Stromal cell of bone marrow (primary cell): ENCODE measurements around the gene NKIRAS2.
A peak's percentile ranks its signal among the peaks of the same experiment; 100 is the strongest.
"Not testable (repeated sequence)": the region's sequence is repeated elsewhere in the genome, so short reads cannot be mapped to it uniquely, and the experiment has no call there.

Experiments used
- DNase-seq: peaks from one replicate; pipeline ENCODE4 v3.0.0-alpha.2; 2012; ENCODE audit warnings: low read depth

The NKIRAS2 gene

DNA sequence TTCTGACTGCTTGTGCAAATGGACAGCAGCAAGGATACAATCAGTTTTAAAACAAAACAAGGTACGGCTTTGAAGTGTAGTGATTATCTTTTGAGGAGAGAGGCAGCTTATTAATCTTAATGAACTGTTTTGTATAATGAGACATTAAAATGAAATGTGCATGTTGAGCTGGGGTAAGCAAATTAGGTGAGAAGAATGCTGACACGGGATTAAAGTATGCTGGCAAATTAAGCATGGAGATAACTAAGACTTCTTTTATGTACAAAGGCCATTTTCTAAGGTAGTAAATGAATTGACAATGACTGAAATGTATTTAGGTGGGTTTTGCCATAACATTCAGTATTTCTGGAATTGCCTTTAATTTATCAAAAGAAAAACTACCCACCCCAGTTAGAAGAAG is 21.4 kb upstream of the NKIRAS2 start:
- no peak for DNase-seq

DNA sequence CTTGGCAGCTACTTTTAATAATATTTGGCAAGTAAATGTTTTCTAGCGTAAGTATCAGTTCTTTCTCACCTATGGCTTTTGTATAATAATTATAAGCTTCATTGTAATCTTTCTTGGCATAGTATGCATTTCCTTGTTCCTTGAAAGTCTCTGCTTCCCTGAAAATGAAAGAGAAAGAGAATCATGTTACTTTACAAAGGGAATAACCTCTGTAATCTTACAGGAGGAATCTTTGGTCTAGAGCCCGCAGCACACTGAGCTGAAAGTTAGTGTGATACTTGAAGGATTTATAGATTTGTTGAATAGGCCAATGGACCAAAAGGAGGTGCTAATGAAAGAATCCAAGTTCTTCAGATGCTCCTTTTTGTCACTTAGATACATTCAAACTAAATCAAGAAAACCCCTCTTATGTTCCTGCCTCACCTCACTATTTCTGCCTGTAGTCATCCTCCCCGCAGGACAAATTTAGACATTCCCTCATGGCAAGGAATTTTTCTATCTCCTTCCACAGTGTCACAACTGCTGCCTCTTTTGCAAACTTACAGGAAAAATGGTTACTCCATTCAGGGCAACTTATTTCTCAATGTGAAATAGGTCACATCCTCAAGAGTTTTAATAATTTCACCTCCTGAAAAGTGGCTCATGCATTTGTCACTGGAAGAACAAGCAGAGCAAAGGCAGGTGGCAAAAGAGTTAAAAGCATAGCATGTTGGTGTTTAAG is 19.3 kb upstream of the NKIRAS2 start:
- no peak for DNase-seq

DNA sequence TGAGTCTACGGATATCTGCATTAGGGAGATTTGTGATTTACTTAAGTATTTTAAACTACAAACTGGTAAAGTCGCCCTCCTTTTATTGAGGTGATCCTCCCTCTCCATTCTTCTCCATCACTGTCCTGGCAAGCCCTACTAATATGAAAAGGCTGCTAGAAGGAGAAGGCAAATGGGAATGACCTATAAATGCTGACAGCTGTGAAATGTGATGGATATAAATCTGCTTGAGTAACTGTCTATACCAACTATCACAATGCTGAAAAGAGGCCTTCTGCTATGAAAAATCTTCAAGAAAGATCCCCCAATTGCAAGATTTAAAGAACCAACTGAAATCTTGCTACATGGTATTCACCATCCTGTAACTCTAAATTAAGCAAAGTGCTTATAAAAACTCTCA is 18.2 kb upstream of the NKIRAS2 start:
- no peak for DNase-seq

DNA sequence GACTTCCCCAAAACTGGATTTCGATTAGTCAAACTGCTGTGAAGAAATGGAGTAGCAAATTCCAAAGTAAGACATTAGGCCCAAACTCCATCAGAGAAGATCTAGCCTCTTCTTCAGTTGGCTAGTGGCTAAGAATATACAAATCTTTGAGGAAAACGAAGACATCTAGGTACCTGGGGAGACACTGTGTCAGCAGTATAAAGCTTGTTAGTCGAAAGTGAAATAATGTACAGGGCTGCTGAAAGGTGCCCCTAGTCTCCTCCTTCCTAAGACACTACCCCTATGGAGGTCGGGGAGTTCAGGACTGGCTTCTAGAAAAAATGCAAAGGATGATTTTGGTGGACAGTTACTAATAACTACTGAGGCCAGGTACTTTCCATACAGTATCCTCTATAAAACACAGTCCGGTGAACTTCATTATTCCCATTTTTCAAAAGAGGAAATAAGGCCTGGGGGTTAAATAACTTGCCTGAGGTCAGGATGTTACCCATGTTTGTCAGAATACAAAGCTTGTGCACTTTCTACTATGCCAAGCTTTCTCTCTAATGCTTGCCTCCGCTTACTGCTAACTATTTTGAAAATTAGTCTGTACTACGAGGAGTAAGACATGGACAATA is 17.6 kb upstream of the NKIRAS2 start:
- DNase-seq = no peak

DNA sequence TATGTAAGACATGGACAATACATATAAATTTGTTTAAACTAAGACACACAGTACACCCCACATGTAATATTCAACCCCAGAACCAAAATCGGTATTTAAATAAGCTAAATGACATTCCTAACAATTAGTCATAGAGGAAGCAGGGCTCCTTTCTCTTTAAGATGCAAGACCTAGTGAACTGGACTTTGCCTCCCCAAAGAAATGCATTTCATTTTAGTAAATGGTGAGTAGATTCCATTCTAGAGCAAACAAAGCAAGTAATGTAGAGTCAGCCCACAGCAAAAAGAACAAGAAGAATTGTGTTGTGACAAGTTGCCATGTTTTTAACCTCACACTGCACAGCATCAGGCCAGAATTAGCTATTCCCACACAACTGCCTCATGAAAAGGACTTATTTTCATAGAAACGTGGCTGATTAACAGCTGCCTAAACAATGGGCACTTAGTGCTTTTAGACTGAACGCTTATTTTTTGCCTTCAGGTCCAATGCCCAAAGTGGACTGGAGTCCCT is 17.0 kb upstream of the NKIRAS2 start:
- no peak for DNase-seq

DNA sequence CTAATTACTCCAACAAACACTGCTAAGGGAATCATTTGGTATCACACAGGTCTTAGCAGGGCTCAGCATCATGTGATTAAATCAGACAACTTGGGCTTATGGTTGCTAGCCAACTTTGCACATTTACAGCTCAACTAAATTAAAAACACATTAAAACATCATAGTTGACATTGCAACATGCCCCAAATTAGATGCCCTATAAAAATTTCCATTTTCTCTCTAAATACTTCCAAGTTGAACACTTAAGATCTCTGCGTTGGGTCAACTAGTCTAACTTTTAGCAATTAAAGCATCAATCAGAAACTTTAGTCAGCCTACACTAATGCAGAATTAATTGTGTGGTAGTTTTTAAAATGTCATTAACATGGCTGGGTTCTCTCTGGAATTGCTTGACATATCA is 14.7 kb upstream of the NKIRAS2 start:
- no peak for DNase-seq

DNA sequence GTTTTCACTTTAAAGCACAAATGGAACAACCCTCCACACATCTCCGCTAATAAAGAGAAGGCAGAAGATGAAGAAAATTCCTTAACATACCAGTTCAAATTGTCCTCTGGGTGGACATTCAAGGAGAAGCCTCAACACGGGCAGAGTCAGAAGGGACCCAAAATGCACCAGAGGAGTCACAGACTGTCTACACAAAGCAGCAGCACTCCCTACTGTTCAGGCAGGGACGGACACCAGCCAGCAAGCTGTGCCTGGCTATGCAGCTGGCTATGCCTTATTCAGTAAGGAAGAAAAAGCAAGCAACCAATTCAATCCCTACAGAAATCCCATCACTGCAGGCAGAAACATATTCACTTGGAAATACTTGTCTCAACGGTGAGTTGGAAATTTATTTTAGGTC is 10.7 kb upstream of the NKIRAS2 start:
- DNase-seq = no peak

DNA sequence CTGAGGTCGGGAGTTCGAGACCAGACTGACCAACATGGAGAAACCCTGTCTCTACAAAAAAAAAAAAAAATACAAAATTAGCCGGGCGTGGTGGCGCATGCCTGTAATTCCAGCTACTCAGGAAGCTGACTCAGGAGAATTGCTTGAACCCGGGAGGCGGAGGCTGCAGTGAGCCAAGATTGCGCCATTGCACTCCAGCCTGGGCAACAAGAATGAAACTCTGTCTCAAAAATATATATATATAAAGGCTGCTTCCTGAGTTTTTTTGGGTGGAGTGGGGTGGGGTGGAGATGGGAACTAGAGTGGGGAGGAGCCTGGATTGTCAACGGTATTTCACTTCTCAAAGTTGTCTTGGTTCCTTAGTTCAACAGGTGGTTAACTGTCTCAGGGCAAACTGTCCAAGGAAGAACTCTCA is 9.6 kb upstream of the NKIRAS2 start:
- DNase-seq = not testable (repeated sequence)

DNA sequence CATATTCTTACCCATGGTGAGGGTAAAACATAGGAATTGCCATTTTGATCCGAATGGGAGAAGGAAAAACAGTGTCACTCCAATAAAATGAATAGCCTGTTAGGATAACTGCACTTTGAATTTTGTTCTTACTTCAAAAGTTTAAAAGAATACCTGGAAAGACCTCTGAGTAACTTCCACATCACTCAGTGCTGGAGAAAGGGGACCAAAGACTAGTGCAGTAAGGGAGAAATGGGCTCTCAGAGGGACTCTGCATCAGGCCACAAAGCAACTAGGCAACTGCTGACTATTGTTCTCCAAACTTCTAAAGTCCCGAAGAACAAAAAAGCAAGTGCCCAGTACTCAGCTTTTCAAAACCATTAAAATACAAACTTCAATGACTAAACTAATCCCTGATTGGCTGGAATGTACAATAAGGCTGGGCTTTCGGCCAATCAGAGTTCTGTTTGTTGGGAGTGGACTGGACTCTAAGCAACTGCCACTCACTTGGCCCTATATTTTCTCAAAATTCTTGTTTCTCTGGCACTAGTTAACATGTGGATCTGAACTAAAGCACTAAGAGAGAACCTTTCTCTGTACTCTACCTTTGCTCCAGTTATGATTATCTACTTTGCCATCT is 8.9 kb upstream of the NKIRAS2 start:
- DNase-seq = no peak

DNA sequence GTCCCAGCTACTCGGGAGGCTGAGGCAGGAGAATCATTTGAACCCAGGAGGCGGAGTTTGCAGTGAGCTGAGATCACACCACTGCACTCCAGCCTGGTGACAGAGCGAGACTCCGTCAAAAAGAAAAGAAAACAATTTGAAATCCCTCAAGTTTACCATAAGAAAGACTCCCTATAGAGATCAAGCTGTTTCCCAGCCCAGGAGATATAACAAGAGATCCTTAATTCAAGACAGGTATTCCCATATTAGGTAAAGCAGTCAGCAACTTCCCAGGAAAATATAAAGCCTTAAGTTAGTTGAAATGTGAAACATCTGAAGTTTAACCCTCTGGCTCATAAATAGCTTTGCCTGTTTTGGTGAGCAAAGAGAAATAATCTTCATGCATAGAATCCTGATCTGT is 7.5 kb upstream of the NKIRAS2 start:
- not testable (repeated sequence) for DNase-seq

DNA sequence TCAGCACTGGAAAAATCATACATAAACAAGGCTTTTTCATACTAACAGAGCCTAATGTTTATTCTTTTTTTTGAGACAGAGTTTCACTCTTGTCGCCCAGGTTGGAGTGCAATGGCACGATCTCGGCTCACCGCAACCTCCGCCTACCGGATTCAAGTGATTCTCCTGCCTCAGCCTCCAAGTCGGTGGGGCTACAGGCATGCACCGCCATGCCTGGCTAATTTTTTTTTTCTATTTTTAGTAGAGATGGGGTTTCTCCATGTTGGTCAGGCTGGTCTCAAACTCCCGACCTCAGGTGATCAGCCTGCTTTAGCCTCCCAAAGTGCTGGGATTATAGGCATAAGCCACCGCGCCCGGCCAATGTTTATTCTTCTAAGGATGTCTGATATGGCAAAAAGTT is 6.2 kb upstream of the NKIRAS2 start:
- DNase-seq = not testable (repeated sequence)

DNA sequence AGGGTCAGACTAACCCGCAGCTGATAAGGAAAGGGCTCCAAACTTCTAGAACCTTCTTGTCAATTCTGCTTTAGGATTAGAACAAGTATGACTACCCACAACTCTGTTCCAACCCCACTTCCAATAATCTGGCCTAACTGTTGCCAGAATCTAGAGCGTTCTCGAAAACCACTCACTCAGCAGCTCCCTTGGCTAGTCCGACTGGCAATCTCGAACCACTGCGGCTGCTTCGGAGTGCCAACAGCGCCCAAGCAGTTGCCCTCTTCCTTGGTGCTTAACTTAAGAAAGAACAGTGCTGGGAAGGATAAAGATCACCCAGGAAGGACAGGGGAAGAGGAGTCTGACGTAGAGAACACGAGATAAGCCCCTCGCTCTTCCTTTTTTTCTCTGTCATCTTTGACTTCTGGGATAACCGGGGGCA is 3.5 kb upstream of the NKIRAS2 start:
- DNase-seq = no peak

DNA sequence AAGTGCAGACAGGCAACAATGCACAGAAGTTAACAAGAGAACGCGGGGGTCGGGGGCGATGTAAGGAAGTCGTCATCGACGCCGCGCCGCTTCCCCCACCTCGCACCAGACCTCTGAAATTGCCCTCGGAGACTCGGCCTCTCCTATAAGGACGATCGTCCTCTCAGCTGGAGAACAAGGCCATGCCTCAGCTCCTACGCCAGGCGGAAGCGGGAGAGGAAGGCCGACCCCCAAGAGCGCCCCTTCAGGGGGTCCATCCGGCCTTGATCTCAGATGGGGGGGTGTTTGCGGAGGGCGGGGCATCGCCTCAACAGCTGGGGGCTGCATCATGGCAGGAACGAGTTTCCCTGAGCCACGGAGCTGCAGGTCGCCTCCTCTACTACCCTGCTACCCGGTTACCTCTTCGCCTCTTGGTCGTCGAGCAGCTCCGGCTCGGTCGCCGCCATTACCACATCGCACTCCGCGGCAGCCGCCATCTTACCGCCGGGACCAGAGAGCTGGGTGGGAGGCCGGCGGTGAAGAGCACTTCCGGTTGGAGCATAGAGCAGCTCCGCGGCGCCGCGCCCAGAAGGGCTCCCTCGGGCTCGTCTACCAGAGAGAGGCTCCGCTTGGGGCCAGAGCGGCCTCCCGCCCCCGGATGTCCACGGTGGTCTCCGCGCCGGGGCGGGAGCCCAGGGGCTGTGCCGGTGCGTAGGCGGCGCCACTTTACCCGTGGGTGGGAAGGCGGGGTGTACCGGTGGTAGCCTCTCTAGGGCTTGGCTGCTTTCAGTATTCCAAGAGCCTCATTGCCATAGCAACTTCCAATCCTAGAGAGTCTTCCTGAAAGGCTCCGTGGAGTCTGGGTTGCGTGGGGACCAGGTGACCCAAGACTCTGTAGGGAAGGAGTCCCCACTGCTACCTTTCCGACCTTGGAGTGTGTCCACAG is 2.7 kb upstream of the NKIRAS2 start, which contains the start of gene DNAJC7:
Gene DNAJC7, minus strand, starts transcription at position 499 of the 925 bp plus-strand sequence. Its CDS starts 23 bp downstream, at position 476.
- peak; percentile 83 for DNase-seq

DNA sequence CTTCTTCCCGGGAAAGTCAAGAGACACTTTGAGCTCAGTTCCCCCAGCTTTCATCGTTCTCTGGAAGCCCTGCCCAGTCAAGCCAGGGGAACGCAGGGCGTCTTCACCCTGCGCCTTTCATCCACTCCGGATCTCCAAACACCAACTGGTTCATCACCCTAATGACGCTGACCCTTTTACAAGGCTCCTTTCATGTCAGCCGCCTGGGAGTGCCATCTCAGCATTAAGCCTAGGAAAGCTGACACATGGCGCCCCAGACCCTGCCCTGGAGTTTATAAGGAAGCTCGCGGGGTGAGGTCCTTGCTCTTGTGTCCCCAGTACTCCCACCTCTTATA is 2.1 kb upstream of the NKIRAS2 start:
- no peak for DNase-seq

DNA sequence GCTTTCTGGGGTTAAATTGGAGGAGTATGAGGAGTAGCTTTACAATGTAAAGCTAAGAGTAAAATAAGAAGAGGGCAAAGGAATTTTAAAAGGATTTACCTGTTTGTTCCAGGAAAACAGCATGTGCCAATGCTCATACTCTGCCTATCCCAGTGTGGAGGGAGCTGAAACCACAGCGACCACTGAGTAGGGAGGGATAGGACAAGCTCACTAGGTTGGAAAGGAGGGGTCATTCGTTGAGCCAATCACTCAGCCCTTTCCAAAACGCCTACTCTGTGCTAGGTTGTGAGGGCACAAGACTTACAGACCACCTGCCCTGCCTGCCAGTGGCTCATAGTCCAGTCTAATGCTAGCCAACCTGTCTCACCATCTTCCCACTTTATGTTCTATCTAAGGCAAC is 1.6 kb upstream of the NKIRAS2 start:
- DNase-seq = no peak

DNA sequence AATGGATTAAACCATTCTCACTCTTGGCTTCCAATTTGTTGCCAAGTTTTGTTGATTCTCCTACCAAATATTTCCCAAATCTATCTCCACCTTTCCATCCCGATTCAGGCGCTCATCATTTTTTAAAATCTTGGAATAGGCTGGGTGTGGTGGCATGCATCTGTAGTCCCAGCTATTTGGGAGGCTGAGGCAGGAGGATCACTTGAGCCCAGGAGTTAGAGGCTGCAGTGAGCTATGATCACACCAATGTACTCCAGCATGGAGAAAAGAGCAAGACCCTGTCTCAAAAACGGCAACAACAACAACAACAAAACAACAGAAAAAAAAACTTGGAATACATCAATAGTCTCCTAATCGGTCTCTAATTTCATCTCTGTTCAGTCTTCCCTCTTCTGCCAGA is 902 bp upstream of the NKIRAS2 start:
- no peak for DNase-seq

DNA sequence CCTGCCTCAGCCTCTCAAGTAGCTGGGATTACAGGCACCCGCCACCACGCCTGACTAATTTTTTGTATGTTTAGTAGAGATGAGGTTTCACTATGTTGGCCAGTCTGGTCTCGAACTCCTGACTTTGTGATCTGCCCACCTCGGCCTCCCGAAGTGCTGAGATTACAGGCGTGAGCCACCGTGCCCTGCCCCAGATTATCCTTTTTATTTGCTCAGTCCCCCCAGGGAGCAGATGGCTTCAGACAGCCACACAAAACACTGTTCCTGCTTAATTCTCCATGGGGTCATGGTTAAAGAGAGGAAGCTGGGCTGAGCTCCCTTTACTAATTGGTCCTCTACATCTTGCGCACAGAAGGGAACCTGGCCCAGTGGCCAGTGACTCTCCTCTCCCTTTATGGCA is 955 bp downstream of the NKIRAS2 start:
- not testable (repeated sequence) for DNase-seq

DNA sequence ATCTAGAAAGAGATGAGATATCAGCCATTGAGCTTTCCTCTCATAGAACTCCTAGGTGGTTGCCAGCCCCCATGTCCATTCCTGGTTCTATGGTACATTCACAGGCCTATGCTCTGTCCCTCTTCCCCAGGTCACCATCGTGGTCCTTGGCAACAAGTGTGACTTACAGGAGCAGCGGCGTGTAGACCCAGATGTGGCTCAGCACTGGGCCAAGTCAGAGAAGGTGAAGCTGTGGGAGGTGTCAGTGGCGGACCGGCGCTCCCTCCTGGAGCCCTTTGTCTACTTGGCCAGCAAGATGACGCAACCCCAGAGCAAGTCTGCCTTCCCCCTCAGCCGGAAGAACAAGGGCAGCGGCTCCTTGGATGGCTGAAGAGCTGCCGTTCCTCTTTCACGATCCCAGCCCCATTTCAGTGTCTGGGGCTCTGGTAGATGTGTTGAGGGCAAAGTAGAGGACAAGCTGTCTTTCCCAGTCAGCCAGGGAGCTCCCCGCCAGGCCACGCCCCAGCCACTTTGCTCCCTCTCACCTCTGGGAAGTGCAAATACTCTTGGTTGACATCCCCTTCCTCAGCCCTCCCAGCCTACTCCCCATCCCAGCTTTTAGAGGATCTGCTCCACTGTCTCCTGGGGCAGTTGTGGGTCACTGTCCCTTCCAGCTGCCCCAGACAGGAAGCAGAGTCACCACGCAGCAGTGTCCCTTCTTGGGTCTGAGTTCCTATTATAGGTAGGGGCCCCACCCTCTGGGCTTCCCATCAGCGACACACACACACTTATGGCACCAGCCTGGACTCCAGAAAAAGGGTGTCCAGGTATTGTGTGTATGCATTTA is 3.8 kb downstream of the NKIRAS2 start:
- DNase-seq = no peak

DNA sequence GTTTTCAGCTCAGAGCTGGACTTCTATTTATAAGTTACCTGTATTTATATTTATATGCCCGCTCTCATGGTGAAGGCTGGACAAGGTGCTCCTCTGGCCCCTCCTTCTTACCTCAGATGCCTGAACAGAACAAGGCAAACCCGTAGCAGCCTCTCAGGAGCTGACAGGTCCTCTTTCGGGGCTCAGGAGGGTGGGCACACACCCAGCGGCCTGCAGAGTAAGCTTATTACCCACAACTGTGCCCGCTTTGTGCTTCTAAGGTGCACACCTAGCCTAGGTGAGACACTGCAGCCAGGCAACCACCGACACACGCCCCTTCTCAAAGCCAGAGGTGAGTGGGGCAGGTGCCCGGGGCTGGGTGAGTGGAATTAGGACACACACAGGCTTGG is 5.3 kb downstream of the NKIRAS2 start:
- DNase-seq = no peak

DNA sequence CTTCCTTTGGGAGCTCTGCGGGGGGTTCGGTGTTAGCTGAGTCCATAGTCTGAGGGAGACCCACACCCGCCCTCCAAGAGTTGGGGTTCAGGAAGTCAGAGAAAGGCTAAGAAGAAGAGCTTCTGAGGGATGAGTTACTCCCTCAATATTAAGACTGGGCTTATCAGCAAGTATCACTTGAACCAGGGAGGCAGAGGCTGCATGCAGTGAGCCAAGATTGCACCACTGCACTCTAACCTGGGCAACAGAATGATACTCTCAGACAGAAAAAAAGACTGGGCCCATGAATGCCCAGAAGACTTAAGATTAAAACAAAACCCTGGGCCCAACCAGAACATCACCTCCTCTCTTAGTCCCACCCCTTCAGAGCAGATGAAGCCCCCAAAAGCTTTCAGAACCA is 6.0 kb downstream of the NKIRAS2 start:
- DNase-seq = no peak

DNA sequence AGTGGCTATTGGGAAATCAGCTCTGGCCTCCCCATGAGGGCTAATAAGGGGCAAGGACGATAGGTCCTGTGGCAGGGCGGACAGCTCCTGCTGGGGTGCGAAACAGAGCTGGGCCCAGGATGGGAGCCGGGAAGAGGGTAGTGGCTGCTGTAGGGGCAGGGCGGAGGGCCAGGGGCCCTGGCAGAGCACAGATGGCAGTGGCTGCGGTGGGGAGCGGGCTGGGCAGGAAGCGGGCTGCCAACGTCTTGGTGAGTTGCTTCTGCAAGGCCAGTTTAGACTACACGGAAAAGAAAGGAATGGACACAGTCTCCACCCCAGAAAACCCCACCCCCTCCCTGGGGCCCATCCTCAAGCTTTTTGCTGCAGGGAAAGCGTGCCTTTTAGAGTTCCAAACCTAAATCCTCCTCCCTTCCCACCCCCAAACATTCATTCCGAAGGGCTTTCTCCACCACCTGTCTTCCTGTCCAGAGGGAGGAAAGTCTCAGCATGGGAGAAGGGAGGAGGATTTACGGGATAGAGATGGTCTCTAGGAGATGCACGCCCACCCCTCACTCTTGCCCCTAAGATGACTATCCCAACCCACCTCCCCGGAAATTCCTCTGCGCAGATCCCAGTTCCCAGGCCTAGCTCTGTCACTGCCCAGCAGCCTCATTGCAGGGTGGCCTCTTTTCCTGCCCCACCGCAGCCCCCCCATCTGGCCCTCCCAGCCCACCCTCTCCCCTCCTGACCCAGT is 7.1 kb downstream of the NKIRAS2 start:
- no peak for DNase-seq
